ENCODE measurements around the gene TPRN.

- TF ChIP-seq CTCF (IDR thresholded peaks at IDR 0.05) (no peak), POLR2AphosphoS5 (IDR thresholded peaks at IDR 0.05) (no peak), POLR2A (IDR thresholded peaks at IDR 0.05) (no peak)
Measured at GRCh38 chr9:137186385-137186784, 14.2 kb downstream of the TPRN start.

All from transverse colon (tissue), 4 donors.